Measurements from ENCODE around the gene ATG7. TPM values are rescaled to one million over a fixed set of nuclear protein-coding genes. Genes with fewer than 3 reads are reported as not detected.

Gene ATG7
- total RNA-seq, 1 experiment from 2014 or later, result 56.1 TPM

DNA sequence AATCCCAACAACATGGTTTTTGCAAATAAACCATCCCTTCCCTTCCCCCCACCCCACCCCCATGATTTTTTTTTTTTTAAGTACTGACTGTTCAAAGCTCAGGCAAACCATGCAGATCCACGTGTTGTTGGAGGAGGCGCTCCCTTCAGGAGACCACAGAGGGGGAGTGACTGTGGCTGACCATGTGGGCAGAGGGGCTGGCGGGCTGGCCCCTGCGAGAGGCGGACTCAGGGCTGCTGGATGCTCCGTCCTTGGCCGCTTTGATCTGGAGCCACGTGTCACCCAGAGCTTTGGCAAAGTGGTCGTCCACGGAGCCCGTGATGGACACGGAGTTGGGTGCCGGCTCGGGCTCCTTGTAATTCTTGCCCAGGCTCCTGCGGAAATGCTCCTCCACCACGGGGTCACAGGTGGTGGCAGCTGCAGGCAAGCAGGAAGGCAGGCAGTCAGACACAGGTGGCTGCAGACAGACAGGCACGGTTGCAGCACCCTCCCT, 286.3 kb downstream of the ATG7 start:
- TF ChIP-seq, protein P1, sequence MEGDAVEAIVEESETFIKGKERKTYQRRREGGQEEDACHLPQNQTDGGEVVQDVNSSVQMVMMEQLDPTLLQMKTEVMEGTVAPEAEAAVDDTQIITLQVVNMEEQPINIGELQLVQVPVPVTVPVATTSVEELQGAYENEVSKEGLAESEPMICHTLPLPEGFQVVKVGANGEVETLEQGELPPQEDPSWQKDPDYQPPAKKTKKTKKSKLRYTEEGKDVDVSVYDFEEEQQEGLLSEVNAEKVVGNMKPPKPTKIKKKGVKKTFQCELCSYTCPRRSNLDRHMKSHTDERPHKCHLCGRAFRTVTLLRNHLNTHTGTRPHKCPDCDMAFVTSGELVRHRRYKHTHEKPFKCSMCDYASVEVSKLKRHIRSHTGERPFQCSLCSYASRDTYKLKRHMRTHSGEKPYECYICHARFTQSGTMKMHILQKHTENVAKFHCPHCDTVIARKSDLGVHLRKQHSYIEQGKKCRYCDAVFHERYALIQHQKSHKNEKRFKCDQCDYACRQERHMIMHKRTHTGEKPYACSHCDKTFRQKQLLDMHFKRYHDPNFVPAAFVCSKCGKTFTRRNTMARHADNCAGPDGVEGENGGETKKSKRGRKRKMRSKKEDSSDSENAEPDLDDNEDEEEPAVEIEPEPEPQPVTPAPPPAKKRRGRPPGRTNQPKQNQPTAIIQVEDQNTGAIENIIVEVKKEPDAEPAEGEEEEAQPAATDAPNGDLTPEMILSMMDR (conservative IDR thresholded peaks at IDR 0.05), result no peak
- no peak for TF ChIP-seq EZH2 (IDR thresholded peaks at IDR 0.05; ENCODE audit: low read depth)
- Histone ChIP-seq H3K9me3 (ENCODE audit: insufficient read depth, low read depth) (no peaks in the 10 kb centered on the region), H3K4me3 (no peak overlapping the region), H2AFZ (no peak overlapping the region), H3K79me2 (ENCODE audit: low read depth) (no peaks in the 10 kb centered on the region; the same call in 1 of the 2 replicates), H3K36me3 (ENCODE audit: low read depth) (peaks cover 4% of the 10 kb centered on the region; the same call in 1 of the 2 replicates), H3F3A (ENCODE audit: insufficient read depth, low read depth) (peaks cover 24% of the 10 kb centered on the region; the same call in 1 of the 2 replicates), H3K9me2 (ENCODE audit: insufficient read depth) (no peaks in the 10 kb centered on the region), H3K27me3 (ENCODE audit: insufficient read depth, low read depth) (no peaks in the 10 kb centered on the region), H3K4me1 (replicated peaks; ENCODE audit: insufficient read depth) (no peaks in the 10 kb centered on the region), H3K27ac (no peak overlapping the region), H4K20me1 (ENCODE audit: insufficient read depth) (peaks cover 62% of the 10 kb centered on the region), H3K4me2 (no peak overlapping the region)
- ChIA-PET CTCF (no interaction called here), POLR2A (ENCODE audit: unreplicated experiment) (no interaction called here)
- no TSS peak for BruUV-seq (replicated peaks)
- no peak for DNase-seq
- intact Hi-C loops (cut with micrococcal nuclease; ENCODE audit: unreplicated experiment), result no loop called here

DNA sequence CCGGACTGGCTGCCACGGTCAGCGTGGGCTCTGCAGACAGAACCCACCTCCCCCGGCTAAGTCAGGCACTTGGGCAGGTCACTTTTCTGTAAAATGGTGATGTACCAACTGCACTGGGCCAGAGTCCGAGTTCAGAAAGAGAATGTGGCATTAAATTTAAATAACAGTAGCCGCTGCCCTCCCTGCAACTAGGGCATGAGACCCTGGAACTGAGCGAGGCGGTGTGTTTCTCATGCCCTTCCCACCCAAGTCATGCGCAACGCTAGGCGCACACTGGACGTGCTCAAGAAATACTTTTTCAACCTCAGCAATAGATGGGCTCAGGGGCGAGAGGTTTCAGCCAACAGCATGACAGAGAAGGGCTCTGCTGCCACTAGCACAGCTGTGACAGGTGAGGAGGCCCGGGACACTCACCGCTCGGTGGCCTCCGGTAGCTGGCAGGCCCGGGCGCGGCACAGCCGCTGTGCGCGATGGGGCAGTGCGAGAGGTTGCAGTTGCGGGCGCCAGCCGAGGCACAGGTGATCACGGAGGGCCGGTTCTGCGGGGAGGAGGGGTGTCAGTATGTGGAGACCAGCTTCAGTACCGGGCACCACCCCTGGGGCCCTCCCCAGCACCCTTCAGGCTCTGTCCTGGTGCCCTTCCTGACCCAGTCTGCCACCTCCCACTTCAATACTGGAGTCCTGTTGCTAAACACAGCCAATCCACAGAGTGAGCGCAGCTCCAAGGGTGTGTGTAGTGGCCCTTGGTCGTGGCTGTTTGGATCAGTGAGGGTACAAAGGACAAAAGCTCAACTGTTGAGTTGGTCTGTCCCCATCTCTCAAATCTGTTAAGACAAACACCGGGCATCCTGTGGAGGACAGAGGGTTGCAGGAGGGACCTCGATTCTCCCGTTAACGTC, 287.0 kb downstream of the ATG7 start:
- Histone ChIP-seq H3K4me3 (no peak overlapping the region), H3K27me3 (ENCODE audit: insufficient read depth, low read depth) (no peaks in the 10 kb centered on the region), H3K79me2 (ENCODE audit: low read depth) (no peaks in the 10 kb centered on the region; the same call in 1 of the 2 replicates), H3K4me1 (replicated peaks; ENCODE audit: insufficient read depth) (no peaks in the 10 kb centered on the region), H4K20me1 (ENCODE audit: insufficient read depth) (peaks cover 66% of the 10 kb centered on the region), H3K27ac (no peak overlapping the region), H3K36me3 (ENCODE audit: low read depth) (peaks cover 4% of the 10 kb centered on the region; the same call in 1 of the 2 replicates), H2AFZ (no peak overlapping the region), H3K4me2 (no peak overlapping the region), H3F3A (ENCODE audit: insufficient read depth, low read depth) (peaks cover 24% of the 10 kb centered on the region; the same call in 1 of the 2 replicates), H3K9me3 (ENCODE audit: insufficient read depth, low read depth) (no peaks in the 10 kb centered on the region), H3K9me2 (ENCODE audit: insufficient read depth) (no peaks in the 10 kb centered on the region)
- intact Hi-C loops (cut with micrococcal nuclease; ENCODE audit: unreplicated experiment), result no loop called here
- ChIA-PET POLR2A (ENCODE audit: unreplicated experiment) (no interaction called here), CTCF (no interaction called here)
- BruUV-seq (replicated peaks), result no TSS peak
- DNase-seq, result no peak
- TF ChIP-seq EZH2 (IDR thresholded peaks at IDR 0.05; ENCODE audit: low read depth), result no peak
- TF ChIP-seq, protein P1 (conservative IDR thresholded peaks at IDR 0.05), result no peak

DNA sequence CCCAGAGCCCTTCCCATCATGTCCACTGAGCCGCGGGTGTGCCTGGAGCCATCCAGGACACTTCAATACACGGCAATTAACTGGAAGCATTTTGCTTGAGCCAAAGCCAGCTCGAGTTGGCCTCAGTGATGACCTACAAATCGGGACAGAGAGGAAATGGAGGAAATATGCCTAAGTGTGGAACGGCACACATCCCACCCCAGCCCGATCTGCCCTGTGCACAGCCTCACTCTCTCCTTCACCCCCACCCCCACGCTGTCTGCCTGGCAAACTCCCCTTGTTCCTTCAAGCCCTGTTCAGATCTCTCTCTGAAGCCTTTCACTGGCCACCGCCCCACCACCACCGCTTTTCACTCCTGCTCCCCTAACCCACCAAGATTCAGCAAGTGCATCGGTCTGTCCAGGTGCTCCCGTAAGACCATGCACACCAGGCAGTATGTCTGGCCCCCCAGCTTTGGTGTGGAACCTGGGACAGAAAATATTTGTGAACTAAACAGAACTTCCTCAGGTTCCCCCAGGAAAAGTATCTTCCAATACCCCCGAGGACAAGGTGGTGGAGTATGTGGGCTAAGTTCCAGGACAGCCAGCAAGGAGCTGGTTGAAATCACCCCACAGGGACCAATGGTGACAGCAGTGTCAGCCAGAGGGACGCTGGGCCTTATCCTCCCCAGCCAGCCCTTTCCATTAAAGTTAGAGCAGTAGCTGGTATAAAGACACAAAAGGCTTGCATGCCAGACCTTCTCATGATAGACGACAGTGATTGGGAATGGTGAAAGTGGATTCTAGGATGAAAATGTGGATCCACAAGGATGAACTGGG, 287.8 kb downstream of the ATG7 start:
- no peak for TF ChIP-seq EZH2 (IDR thresholded peaks at IDR 0.05; ENCODE audit: low read depth)
- TF ChIP-seq, protein P1 (conservative IDR thresholded peaks at IDR 0.05), result no peak
- intact Hi-C loops (cut with micrococcal nuclease; ENCODE audit: unreplicated experiment), result no loop called here
- H3K4me2 ChIP-seq, result no peak overlapping the region
- no peaks in the 10 kb centered on the region for H3K9me3 ChIP-seq (ENCODE audit: insufficient read depth, low read depth)
- H3K4me1 ChIP-seq (replicated peaks; ENCODE audit: insufficient read depth), result no peaks in the 10 kb centered on the region
- H4K20me1 ChIP-seq (ENCODE audit: insufficient read depth), result peaks cover 70% of the 10 kb centered on the region
- no TSS peak for BruUV-seq (replicated peaks)
- no peak overlapping the region for H2AFZ ChIP-seq
- H3K79me2 ChIP-seq (ENCODE audit: low read depth), result no peaks in the 10 kb centered on the region; the same call in 1 of the 2 replicates
- ChIA-PET POLR2A (ENCODE audit: unreplicated experiment) (no interaction called here), CTCF (no interaction called here)
- H3K36me3 ChIP-seq (ENCODE audit: low read depth), result peaks cover 4% of the 10 kb centered on the region; the same call in 1 of the 2 replicates
- H3K4me3 ChIP-seq, result no peak overlapping the region
- no peaks in the 10 kb centered on the region for H3K9me2 ChIP-seq (ENCODE audit: insufficient read depth)
- no peak for DNase-seq
- peaks cover 24% of the 10 kb centered on the region; the same call in 1 of the 2 replicates for H3F3A ChIP-seq (ENCODE audit: insufficient read depth, low read depth)
- no peak overlapping the region for H3K27ac ChIP-seq
- no peaks in the 10 kb centered on the region for H3K27me3 ChIP-seq (ENCODE audit: insufficient read depth, low read depth)

Measured in PC-9 (cell line).